ENCODE measurements around the gene KIF4A.

The KIF4A gene

GRCh38 chrX:70410921-70411320, 121.0 kb downstream of the KIF4A start:
- DNase-seq = no peak

GRCh38 chrX:70411475-70411874, 121.6 kb downstream of the KIF4A start:
- DNase-seq = no peak

GRCh38 chrX:70421618-70422017, 131.7 kb downstream of the KIF4A start:
- DNase-seq = no peak

GRCh38 chrX:70422851-70423341, 133.0 kb downstream of the KIF4A start, which contains the start of gene GDPD2:
Gene GDPD2 (plus strand): TSS chrX:70423314. CDS start chrX:70424985, 1,671 bp downstream.
- no peak for DNase-seq

GRCh38 chrX:70423936-70424675, 134.2 kb downstream of the KIF4A start:
- DNase-seq = no peak

GRCh38 chrX:70424801-70425200, 134.9 kb downstream of the KIF4A start:
- DNase-seq = no peak

- DNase-seq = no peak
Measured at GRCh38 chrX:70426286-70427278, 136.7 kb downstream of the KIF4A start.

GRCh38 chrX:70427365-70427764, 137.5 kb downstream of the KIF4A start:
- DNase-seq = no peak

GRCh38 chrX:70429759-70430158, 139.9 kb downstream of the KIF4A start:
- DNase-seq = no peak

GRCh38 chrX:70432936-70433847, 143.3 kb downstream of the KIF4A start:
- DNase-seq = no peak

GRCh38 chrX:70433848-70434351, 144.0 kb downstream of the KIF4A start:
- peak; percentile 69 for DNase-seq

GRCh38 chrX:70434352-70434866, 144.5 kb downstream of the KIF4A start:
- peak; percentile 61 for DNase-seq

GRCh38 chrX:70434914-70435586, 145.1 kb downstream of the KIF4A start:
- DNase-seq = peak; percentile 15

- DNase-seq = no peak
Measured at GRCh38 chrX:70436343-70436742, 146.4 kb downstream of the KIF4A start.

GRCh38 chrX:70437011-70437410, 147.1 kb downstream of the KIF4A start:
- no peak for DNase-seq

- no peak for DNase-seq
Measured at GRCh38 chrX:70437921-70438665, 148.2 kb downstream of the KIF4A start.

- peak; percentile 29 for DNase-seq
Measured at GRCh38 chrX:70439016-70439415, 149.1 kb downstream of the KIF4A start.

GRCh38 chrX:70442224-70442623, 152.3 kb downstream of the KIF4A start:
- no peak for DNase-seq

- DNase-seq = no peak
Measured at GRCh38 chrX:70444326-70444945, 154.5 kb downstream of the KIF4A start, which contains the start of gene DLG3. Gene DLG3 (plus strand): TSS chrX:70444835. CDS start chrX:70445202, 367 bp downstream.
